Subcutaneous adipose tissue (tissue), 4 donors: ENCODE measurements around the gene ADM2. TPM values are rescaled to one million over a fixed set of nuclear protein-coding genes. Genes with fewer than 3 reads are reported as not detected.

Experiments used
- total RNA-seq, 4 donors: library from RNA; depleted of rRNA; stranded (reverse); fragments of >200 nt; gene quantifications; one replicate each; pipeline ENCODE4 v1.1.0, GENCODE V29; 2016
- TF ChIP-seq, protein P1 (sequence below): fragments of 450-650 bp; IDR thresholded peaks from one replicate; pipeline ENCODE4 v1.5.1; 2016; ENCODE audit warnings: low read depth, mild to moderate bottlenecking, control low read depth, antibody characterized with exemption, moderate library complexity

ADM2 gene
- total RNA-seq, 4 donors from 2014 or later: not detected

GRCh38 chr22:50447576-50448551, 33.5 kb upstream of the ADM2 start:
- TF ChIP-seq, protein P1, sequence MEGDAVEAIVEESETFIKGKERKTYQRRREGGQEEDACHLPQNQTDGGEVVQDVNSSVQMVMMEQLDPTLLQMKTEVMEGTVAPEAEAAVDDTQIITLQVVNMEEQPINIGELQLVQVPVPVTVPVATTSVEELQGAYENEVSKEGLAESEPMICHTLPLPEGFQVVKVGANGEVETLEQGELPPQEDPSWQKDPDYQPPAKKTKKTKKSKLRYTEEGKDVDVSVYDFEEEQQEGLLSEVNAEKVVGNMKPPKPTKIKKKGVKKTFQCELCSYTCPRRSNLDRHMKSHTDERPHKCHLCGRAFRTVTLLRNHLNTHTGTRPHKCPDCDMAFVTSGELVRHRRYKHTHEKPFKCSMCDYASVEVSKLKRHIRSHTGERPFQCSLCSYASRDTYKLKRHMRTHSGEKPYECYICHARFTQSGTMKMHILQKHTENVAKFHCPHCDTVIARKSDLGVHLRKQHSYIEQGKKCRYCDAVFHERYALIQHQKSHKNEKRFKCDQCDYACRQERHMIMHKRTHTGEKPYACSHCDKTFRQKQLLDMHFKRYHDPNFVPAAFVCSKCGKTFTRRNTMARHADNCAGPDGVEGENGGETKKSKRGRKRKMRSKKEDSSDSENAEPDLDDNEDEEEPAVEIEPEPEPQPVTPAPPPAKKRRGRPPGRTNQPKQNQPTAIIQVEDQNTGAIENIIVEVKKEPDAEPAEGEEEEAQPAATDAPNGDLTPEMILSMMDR: no peak

DNA sequence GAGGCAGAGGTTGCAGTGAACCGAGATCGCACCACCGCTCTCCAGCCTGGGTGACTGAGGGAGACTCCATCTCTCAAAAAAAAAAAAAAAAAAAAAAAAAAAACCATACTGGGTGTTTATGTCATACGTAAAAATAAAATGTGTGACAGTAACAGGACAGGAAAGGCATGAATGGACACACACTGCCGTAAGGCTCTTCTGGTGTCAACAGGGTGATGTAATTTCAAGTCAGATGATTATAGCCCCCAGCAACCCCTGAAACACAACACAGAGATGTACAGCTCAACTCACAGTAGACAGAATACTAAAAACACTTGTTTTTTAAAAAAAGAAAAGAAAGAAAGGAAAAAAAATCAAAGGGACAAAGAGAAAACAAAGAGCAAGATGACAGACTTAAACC, 28.7 kb upstream of the ADM2 start:
- TF ChIP-seq, protein P1: no peak

GRCh38 chr22:50454556-50455075, 26.7 kb upstream of the ADM2 start:
- TF ChIP-seq, protein P1: no peak

- TF ChIP-seq, protein P1: no peak
Observed at GRCh38 chr22:50455201-50455600, 26.1 kb upstream of the ADM2 start.

- TF ChIP-seq, protein P1: no peak
Observed at GRCh38 chr22:50456026-50456425, 25.3 kb upstream of the ADM2 start.

- TF ChIP-seq, protein P1: no peak
Observed at GRCh38 chr22:50456466-50457234, 24.7 kb upstream of the ADM2 start.

- TF ChIP-seq, protein P1: no peak
Observed at GRCh38 chr22:50459016-50459415, 22.3 kb upstream of the ADM2 start.
